H1 (cell line): Measurements from ENCODE around the gene RAPGEF5. TPM values are rescaled to one million over a fixed set of nuclear protein-coding genes. Genes with fewer than 3 reads are reported as not detected.

ENCODE experiments used
- CTCF ChIA-PET: fragments of 300-600 bp; sonication (Branson Sonifier 250); formaldehyde crosslinking; loops from one replicate; lab custom pipeline; 2021; ENCODE audit not compliant: partially characterized antibody; lab: Charles Lee
- POLR2A ChIA-PET: fragments of 300-600 bp; sonication (Branson Sonifier 250); formaldehyde crosslinking; loops from one replicate; lab custom pipeline; 2021; ENCODE audit warnings: inconsistent platforms; ENCODE audit not compliant: partially characterized antibody; lab: Charles Lee
- DNase-seq, 2 experiments: peaks; one replicate each; pipeline versions ENCODE4 v3.0.0 to v3.0.0-alpha.2; 2010 to 2022; ENCODE audit warnings: low spot score in 2 of 2, low read depth in 1 of 2, mixed read lengths in 1 of 2
- FAIRE-seq: peaks from 2 replicates; lab custom pipeline; 2011; peaks lifted over from hg19 to GRCh38; lab: Jason Lieb, UNC
- H2AFZ ChIP-seq: 2 replicates; pipeline ENCODE4 v1.8.1; 2012; ENCODE audit warnings: low read length, inconsistent platforms
- H2AK5ac ChIP-seq: 2 replicates; pipeline ENCODE4 v1.6.1; 2013; ENCODE audit warnings: low read depth, low read length
- H2BK120ac ChIP-seq: replicated peaks from 2 replicates; pipeline ENCODE3; 2013; ENCODE audit warnings: low read depth, low read length, inconsistent platforms
- H2BK12ac ChIP-seq: 2 replicates; pipeline ENCODE4 v1.6.1; 2013; ENCODE audit warnings: low read depth, low read length
- H2BK15ac ChIP-seq: 2 replicates; pipeline ENCODE4 v1.6.1; 2013; ENCODE audit warnings: low read length
- H2BK20ac ChIP-seq: 2 replicates; pipeline ENCODE4 v1.6.1; 2013; ENCODE audit warnings: low read length
- H2BK5ac ChIP-seq: 2 replicates; pipeline ENCODE4 v1.6.1; 2013; ENCODE audit warnings: low read depth, low read length
- H3K14ac ChIP-seq: 2 replicates; pipeline ENCODE4 v1.6.1; 2013; ENCODE audit warnings: inconsistent platforms; ENCODE audit not compliant: insufficient read length
- H3K18ac ChIP-seq: 2 replicates; pipeline ENCODE4 v1.6.1; 2013; ENCODE audit warnings: low read length; ENCODE audit errors: extremely low read depth
- H3K23ac ChIP-seq: 2 replicates; pipeline ENCODE4 v1.6.1; 2013; ENCODE audit warnings: inconsistent platforms; ENCODE audit not compliant: insufficient read length
- H3K23me2 ChIP-seq: 2 replicates; pipeline ENCODE4 v1.6.1; 2013; ENCODE audit warnings: low read depth, low read length
- H3K27ac ChIP-seq: 2 replicates; pipeline ENCODE4 v1.6.1; 2011; ENCODE audit warnings: low read depth, low read length, inconsistent platforms
- H3K27me3 ChIP-seq, 4 experiments: replicated peaks in 1 of 4; 1 replicate in 1 of 4; 2 replicates in 3 of 4; pipeline versions ENCODE4 v1.6.1 to v1.8.1; 2011 to 2013; ENCODE audit warnings: low read length in 3 of 4, mild to moderate bottlenecking in 3 of 4, inconsistent platforms in 2 of 4, mixed read lengths in 2 of 4, moderate library complexity in 1 of 4; ENCODE audit not compliant: control insufficient read depth in 3 of 4, insufficient read depth in 3 of 4; ENCODE audit errors: extremely low read depth in 1 of 4
- H3K36me3 ChIP-seq, 4 experiments: 2 replicates each; pipeline versions ENCODE4 v1.6.1 to v1.8.1; 2011 to 2013; ENCODE audit warnings: mild to moderate bottlenecking in 4 of 4, low read length in 3 of 4, moderate library complexity in 2 of 4, control low read depth in 1 of 4, inconsistent platforms in 1 of 4; ENCODE audit not compliant: insufficient read depth in 4 of 4, control insufficient read depth in 2 of 4
- H3K4ac ChIP-seq: replicated peaks from 2 replicates; pipeline ENCODE3; 2013; ENCODE audit warnings: low read length, low read depth, mixed read lengths, inconsistent platforms; ENCODE audit not compliant: insufficient read length
- H3K4me1 ChIP-seq, 4 experiments: replicated peaks in 1 of 4; 1 replicate in 1 of 4; 2 replicates in 3 of 4; pipeline versions ENCODE4 v1.6.1 to v1.8.1; 2011 to 2013; ENCODE audit warnings: low read length in 3 of 4, inconsistent platforms in 2 of 4, mixed read lengths in 1 of 4; ENCODE audit not compliant: insufficient read depth in 4 of 4, control insufficient read depth in 3 of 4
- H3K4me2 ChIP-seq, 2 experiments: 2 replicates each; pipeline versions ENCODE4 v1.6.1 to v1.8.1; 2011 to 2013; ENCODE audit warnings: low read depth in 2 of 2, low read length in 2 of 2, control low read depth in 1 of 2, inconsistent platforms in 1 of 2, mild to moderate bottlenecking in 1 of 2; ENCODE audit not compliant: insufficient read depth in 1 of 2
- H3K4me3 ChIP-seq, 4 experiments: fragments of 200-600, 300-600 bp in 1 of 4; sonication (generic), shearing (Covaris generic), sonication (Bioruptor Twin) in 1 of 4; 2 replicates each; pipeline versions ENCODE4 v1.5.1 to v1.8.1; 2011 to 2016; ENCODE audit warnings: low read length in 4 of 4, low read depth in 3 of 4, control low read depth in 2 of 4, inconsistent platforms in 2 of 4, mild to moderate bottlenecking in 2 of 4, mixed read lengths in 1 of 4, moderate library complexity in 1 of 4; ENCODE audit not compliant: insufficient read depth in 2 of 4; ENCODE audit errors: extremely low read depth in 1 of 4
- H3K56ac ChIP-seq: replicated peaks from 2 replicates; pipeline ENCODE3; 2013; ENCODE audit warnings: low read depth, mild to moderate bottlenecking, mixed read lengths, low read length, inconsistent platforms; ENCODE audit not compliant: insufficient read length
- H3K79me1 ChIP-seq: 2 replicates; pipeline ENCODE4 v1.6.1; 2013; ENCODE audit warnings: low read depth, low read length, control low read depth
- H3K79me2 ChIP-seq, 2 experiments: 2 replicates each; pipeline versions ENCODE4 v1.6.1 to v1.8.1; 2012 to 2013; ENCODE audit warnings: low read length in 2 of 2, mild to moderate bottlenecking in 2 of 2, inconsistent platforms in 1 of 2; ENCODE audit not compliant: insufficient read depth in 2 of 2, control insufficient read depth in 1 of 2
- H3K9ac ChIP-seq, 4 experiments: replicated peaks in 1 of 4; 1 replicate in 1 of 4; 2 replicates in 3 of 4; pipeline versions ENCODE4 v1.6.1 to v1.8.1; 2011 to 2013; ENCODE audit warnings: low read depth in 3 of 4, low read length in 3 of 4, control low read depth in 2 of 4, mild to moderate bottlenecking in 2 of 4, moderate library complexity in 2 of 4, inconsistent platforms in 1 of 4; ENCODE audit errors: extremely low read depth in 1 of 4
- H3K9me3 ChIP-seq, 2 experiments: 2 replicates each; pipeline versions ENCODE4 v1.6.1 to v1.8.1; 2012 to 2013; ENCODE audit warnings: mild to moderate bottlenecking in 2 of 2, moderate library complexity in 2 of 2, control low read depth in 1 of 2, inconsistent platforms in 1 of 2, low read depth in 1 of 2, low read length in 1 of 2, mixed read lengths in 1 of 2; ENCODE audit not compliant: insufficient read depth in 2 of 2
- H4K20me1 ChIP-seq, 2 experiments: replicated peaks in 1 of 2; 2 replicates each; pipeline versions ENCODE3 to v1.8.1; 2011 to 2013; ENCODE audit warnings: inconsistent platforms in 2 of 2, low read length in 2 of 2, mild to moderate bottlenecking in 1 of 2; ENCODE audit not compliant: insufficient read depth in 2 of 2, control insufficient read depth in 1 of 2
- H4K5ac ChIP-seq: 2 replicates; pipeline ENCODE4 v1.6.1; 2013; ENCODE audit warnings: low read length, low read depth, mixed read lengths, inconsistent platforms; ENCODE audit not compliant: insufficient read length
- H4K8ac ChIP-seq: 2 replicates; pipeline ENCODE4 v1.8.0; 2013; ENCODE audit warnings: mild to moderate bottlenecking, moderate library complexity, low read length, inconsistent platforms; ENCODE audit not compliant: insufficient read depth; ENCODE audit errors: extremely low read depth
- H4K91ac ChIP-seq: replicated peaks from 2 replicates; pipeline ENCODE3; 2013; ENCODE audit warnings: low read length, mixed read lengths, inconsistent platforms; ENCODE audit not compliant: insufficient read length
- RBBP5 ChIP-seq: IDR thresholded peaks from 2 replicates; pipeline ENCODE4 v1.7.1; 2012; ENCODE audit warnings: low read depth, mild to moderate bottlenecking, inconsistent platforms, low read length, moderate library complexity, borderline replicate concordance
- WGBS, 2 experiments: shearing (Covaris generic) in 1 of 2; methylation state at CpG; one replicate each; pipeline versions ENCODE4 v1.1.6 to v1.1.7; 2013 to 2015; ENCODE audit warnings: low lambda C conversion rate in 2 of 2, mixed read lengths in 2 of 2, inconsistent platforms in 1 of 2, low coverage in 1 of 2, missing lambda C conversion rate in 1 of 2; ENCODE audit not compliant: insufficient replicate concordance in 2 of 2, insufficient coverage in 1 of 2, insufficient read length in 1 of 2; ENCODE audit errors: extremely low coverage in 1 of 2, missing lambda C conversion rate in 1 of 2; 5-methylcytosine and 5-hydroxymethylcytosine counted together
- polyA plus RNA-seq, 7 experiments: library from polyadenylated mRNA; depleted of rRNA in 3 of 7; stranded (reverse) in 5 of 7; unstranded in 2 of 7; fragments of >200 nt in 5 of 7; fragments of 200-250 nt in 2 of 7; gene quantifications; 1 replicate in 5 of 7; 2 replicates in 1 of 7; 4 replicates in 1 of 7; pipeline versions ENCODE4 v1.2.1 to v1.2.3, GENCODE V29; 2011 to 2013; ENCODE audit warnings: missing spikeins in 2 of 7, mixed read lengths in 2 of 7
- total RNA-seq: library from RNA; stranded (reverse); fragmentation: NEBNext Ultra II Directional; extraction: Animal tissue kit (Norgen Biotek cat#: 25700); gene quantifications from 2 replicates; pipeline ENCODE4 v1.2.1, GENCODE V29; 2021

RAPGEF5 gene
- total and polyA plus RNA-seq, 2 of the 8 experiments (the other 6 are each of a cell fraction or from before 2014, with no cell fraction given): 4.4 to 22.9 TPM

DNA sequence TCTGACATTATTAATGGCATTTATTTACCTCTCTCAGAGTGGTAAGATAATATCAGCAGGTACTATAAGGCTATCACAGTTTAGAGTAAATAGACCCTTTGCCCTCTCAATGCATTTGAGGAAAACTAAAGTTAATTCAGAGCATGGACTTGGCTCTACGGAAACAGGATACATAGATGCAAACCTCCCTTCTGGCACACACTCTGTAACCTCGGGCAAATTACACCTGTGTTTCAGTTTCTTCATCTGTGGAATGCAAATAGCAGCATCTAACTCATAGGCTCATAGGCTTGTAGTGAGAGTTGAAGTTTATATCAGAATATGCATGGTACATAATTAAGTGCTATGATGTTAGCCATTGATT lies 5.6 kb downstream of the RAPGEF5 start:
- Histone ChIP-seq H3K23me2 (peaks cover 4% of the 10 kb centered on the region; the same call in 1 of the 2 replicates), H3K4ac (no peak overlapping the region), H3K9me3 (peaks cover 0 to 3% of the 10 kb centered on the region in 2 experiments; a peak in 1 of 4 replicates), H3K79me1 (peaks cover 2% of the 10 kb centered on the region; the same call in 1 of the 2 replicates), H3K9ac (no peak overlapping the region), H3K79me2 (peaks cover 6 to 100% of the 10 kb centered on the region in 2 experiments), H2AFZ (no peak overlapping the region), H2BK20ac (no peak overlapping the region), H4K8ac (no peak overlapping the region), H3K4me3 (no peak overlapping the region), H3K14ac (no peak overlapping the region), H3K4me2 (no peak overlapping the region), H3K56ac (no peak overlapping the region), H3K4me1 (peaks cover 0 to 10% (median 5%) of the 10 kb centered on the region in 4 experiments; a peak in 4 of 7 replicates), H2BK12ac (no peak overlapping the region), H3K23ac (no peak overlapping the region), H2BK120ac (no peak overlapping the region), H3K18ac (no peak overlapping the region), H2AK5ac (no peak overlapping the region), H2BK15ac (no peak overlapping the region), H2BK5ac (no peak overlapping the region), H3K27me3 (no peaks in the 10 kb centered on the region; a peak in 1 of 7 replicates), H4K91ac (no peak overlapping the region), H3K27ac (no peak overlapping the region), H4K20me1 (no peaks in the 10 kb centered on the region), H4K5ac (no peak overlapping the region), H3K36me3 (peaks cover 0 to 8% (median 2%) of the 10 kb centered on the region in 4 experiments; a peak in 2 of 8 replicates)
- FAIRE-seq (no peak), DNase-seq (no peak)
- ChIA-PET POLR2A (interaction anchor here (0.9 to 1.0 kb wide), 2 partner anchors 12 to 43 kb away, joined by 3 read pairs; no protein-coding TSS in a partner anchor), CTCF (interaction anchor here (0.7 to 1.9 kb wide), 4 partner anchors 8 to 18 kb away, joined by 3 to 5 read pairs (median 4); no protein-coding TSS in a partner anchor)
- TF ChIP-seq RBBP5: no peak
- 87% methylated on average over 2 of the region's 2 CpGs; no CpG with 5 or more reads in 1 of the 2 experiments for WGBS, 2 experiments
